HG03139 (cell line): Measurements from ENCODE around the gene PACSIN1.

Experiments used
- ATAC-seq: cut with Tn5 transposase; IDR thresholded peaks from one replicate; pipeline ENCODE4 v1.9.1; 2021; ENCODE audit not compliant: unreplicated experiment

The PACSIN1 gene

DNA sequence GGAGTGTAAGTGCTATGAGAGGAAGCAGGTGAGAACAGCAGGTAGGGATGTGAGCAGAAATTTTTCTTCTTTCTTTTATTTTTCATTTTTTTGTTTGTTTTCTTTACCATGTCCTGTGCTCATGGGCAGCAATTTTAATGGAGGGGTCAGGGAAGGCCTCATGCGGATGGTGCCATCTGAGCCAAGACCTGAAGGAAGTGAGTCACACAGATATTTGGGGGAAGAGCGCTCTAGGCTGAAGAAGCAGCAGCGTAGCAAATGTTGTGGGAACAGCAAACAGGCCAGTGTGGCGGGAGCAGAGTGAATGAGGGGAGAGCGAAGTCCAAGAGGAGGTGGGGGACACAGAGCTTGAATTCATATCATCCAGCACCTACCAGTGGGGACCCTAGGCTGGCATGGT, 77.5 kb downstream of the PACSIN1 start:
- ATAC-seq = no peak

DNA sequence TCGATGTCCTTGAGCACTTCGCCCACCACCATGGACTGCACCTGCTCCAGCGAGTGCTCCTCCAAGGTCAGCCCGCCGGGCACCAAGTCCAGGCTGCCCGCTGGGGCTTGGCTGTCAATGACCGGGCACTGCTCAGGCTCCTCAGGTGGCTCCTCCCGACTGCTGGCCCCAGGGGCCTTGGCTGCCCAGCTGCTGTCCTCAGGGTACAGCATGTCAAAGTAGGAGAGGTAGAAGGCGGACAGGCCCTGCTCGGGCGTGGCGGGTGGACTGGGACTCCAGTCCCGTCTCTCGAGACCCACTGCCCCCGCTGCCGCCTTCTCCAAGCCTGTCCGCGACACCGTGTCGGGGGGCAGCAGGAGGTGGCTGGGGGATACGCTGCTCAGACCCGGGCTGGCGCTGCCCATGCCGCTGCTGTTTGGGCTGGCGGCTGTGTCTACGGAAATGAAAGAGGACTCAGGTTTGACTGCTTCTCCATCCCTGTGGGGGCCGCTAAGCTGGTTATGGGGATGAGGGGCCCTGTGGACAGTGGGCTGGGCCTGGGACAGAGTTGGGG, 78.3 kb downstream of the PACSIN1 start:
- no peak for ATAC-seq

- ATAC-seq = no peak
Observed at GRCh38 chr6:34544776-34545471, 79.0 kb downstream of the PACSIN1 start.

DNA sequence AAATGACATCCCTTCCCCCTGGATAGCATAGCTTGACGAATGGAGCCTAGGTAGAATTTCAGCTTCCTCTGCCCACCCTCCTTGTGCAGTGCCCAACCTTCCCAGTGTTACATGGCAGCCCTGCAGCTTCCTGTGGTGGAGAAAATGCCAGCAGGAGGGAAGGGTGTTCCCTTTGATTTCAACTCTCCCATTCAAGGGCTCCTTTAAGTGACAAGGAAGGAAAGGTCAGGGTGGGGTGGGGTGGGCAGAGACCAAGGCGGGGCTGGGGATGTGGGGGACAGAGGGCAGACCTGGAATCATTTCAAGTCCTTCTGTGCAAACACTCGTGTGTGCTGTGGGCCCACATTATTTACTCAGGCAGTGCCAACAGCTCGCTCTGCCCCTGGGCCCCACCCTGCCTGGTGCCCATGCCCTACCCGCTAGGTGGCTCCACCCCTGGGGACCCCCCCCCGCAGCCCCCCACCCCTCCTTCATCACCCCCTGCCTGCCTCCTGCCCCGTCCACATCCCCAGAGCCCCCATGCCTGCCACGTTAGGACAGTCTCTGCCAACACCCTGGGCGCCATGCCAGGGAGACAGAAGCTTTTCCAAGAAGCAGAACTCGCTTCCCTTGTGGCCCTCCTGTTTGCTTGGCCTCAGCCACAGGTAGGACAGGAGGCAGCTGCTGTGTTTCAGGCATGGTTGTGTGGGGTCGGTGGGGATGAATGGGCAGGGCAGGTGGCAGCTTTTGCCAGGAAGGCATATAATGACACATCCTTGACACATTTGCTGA, 80.9 kb downstream of the PACSIN1 start:
- ATAC-seq = no peak

- ATAC-seq = no peak
Observed at GRCh38 chr6:34547701-34548644, 82.1 kb downstream of the PACSIN1 start.

GRCh38 chr6:34549026-34549803, 83.3 kb downstream of the PACSIN1 start:
- no peak for ATAC-seq

DNA sequence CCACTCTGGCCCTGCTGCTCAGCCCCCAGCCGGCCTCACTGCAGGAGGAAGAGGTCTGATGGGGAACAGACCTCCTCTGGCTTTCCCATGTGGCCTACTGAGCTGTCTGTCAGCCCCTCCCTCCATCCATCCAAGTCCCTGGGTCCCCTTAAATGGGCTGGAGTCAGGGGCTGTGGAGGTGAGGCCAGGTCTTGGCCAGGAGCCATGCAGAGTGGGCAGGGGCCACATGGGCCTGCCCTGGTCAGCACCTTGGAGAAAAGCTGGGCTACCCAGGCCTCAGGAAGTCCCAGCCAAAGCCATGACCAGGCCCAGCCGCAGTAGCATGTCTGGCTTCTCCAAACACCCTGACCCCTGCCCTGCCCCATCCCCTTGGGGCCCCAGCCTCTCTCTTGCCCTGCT, 83.9 kb downstream of the PACSIN1 start:
- no peak for ATAC-seq

- no peak for ATAC-seq
Observed at GRCh38 chr6:34551720-34552119, 85.8 kb downstream of the PACSIN1 start.

GRCh38 chr6:34552620-34553019, 86.7 kb downstream of the PACSIN1 start:
- ATAC-seq = no peak

- no peak for ATAC-seq
Observed at GRCh38 chr6:34553146-34553545, 87.3 kb downstream of the PACSIN1 start.

DNA sequence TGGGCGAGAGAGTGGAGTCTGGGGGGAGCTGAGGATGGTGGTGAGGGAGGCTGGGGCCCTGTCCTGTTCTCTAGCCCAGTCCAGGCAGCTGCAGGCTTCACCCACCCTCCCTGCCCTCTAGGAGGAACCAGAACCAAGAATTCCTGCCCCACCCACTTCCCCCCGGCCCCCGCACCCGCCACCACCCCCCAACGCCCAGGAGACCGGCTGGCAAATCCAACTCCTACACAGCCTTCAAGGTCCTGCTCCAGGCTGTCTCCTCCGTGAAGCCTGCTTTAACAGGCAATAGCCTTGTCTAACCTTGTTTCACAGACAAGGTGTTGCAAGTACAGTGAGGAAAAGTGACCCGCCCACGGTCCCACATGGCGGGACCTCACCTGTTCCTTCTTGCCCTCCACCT, 87.9 kb downstream of the PACSIN1 start:
- no peak for ATAC-seq

- ATAC-seq = no peak
Observed at GRCh38 chr6:34554291-34555006, 88.6 kb downstream of the PACSIN1 start.

- ATAC-seq = no peak
Observed at GRCh38 chr6:34555007-34555322, 89.1 kb downstream of the PACSIN1 start.

DNA sequence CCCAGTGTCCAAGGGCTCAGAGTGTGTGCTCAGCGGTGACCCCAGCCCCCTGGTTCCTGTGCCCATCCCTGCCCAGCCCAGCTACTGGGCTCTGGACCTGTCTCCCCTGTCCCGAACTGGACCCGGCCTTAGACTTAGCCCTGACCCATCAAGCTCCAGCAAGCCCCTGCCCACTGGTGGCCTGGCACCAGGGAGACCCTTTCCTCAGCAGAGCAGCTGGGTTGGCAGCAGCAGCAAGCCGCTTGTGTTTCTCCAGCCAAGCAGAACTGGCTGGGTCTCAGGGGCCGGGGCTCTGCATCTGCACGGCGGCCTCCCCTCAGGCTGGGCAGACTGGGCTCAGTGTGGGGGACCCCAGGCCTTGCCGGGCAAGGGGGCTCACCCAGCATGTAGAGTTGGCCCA, 89.5 kb downstream of the PACSIN1 start:
- ATAC-seq = no peak

DNA sequence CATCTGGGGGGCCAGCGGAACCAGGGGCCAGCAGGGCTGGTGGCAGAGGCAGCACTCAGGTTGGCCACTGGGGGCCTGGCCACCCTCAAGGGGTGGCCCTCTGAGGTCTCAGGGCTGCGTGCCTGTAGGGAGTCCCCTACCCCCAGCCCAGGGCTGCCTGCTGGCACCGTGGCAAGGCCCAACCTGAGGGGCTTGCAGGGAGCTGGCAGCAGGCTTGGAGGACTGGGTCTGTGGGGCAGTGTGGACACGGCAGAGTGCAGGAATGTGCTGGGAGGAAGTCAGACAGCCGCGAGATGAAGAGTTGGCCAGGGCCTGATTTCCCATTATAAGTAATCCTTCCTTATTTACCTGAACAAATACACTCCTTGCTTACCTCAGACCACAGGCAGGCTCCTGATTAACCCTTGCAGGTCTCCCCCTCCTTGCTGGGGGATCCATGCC, 90.2 kb downstream of the PACSIN1 start, which contains the start of gene SPDEF:
SPDEF (minus strand) TSS at position 299 of the 441 bp plus-strand sequence. CDS start 11,874 bp downstream, outside the sequence.
- no peak for ATAC-seq

- ATAC-seq = no peak
Observed at GRCh38 chr6:34556493-34556892, 90.6 kb downstream of the PACSIN1 start.

DNA sequence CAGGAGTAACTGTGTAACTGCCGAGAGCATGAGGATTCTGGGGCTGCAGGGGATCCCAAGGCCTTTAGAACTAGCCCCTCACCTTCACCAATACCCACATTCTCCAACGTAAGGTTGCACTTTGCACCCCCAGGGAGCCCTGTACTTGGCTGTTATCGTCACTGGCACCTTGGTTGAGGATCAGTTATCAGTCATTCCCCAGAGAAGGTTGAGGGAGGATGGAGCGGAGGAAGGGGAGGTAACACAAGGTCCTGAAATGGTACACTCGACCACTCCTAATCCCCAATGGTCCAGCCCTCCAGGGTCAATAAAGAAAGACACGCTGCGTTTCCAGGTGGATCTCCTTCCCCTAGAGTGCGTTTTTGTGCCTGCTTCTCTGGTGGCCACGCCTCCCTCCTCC, 91.4 kb downstream of the PACSIN1 start:
- ATAC-seq = no peak

DNA sequence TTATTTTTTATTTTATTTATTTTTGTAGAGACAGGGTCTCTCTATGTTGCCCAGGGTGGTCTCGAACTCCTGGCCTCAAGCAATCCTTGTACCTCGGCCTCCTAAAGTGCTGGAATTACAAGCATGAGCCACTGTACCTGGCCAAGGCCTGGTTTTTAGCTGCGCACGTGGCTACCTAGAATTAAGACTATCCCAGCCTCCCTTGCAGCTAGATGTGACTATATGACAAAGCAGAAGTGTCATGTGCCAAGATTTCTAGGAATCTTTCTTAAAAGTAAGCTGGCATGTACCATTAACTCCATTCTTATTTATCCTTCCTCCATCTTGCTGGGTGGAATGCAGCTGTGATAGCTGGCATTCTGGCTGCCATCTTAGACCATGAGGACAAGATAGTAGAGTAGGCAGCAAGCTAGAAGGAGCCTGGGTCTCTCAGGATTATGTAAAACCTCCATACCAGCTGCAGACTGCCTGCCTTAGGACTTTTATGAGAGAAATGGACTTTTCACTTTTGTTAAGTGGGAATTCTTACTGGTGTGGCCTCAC, 92.4 kb downstream of the PACSIN1 start:
- ATAC-seq = no peak

GRCh38 chr6:34559651-34560365, 93.9 kb downstream of the PACSIN1 start:
- ATAC-seq = no peak
